RWPE2 (cell line): Measurements from ENCODE around the gene GPT2.

ENCODE experiments used
- ATAC-seq: fragments of 200-7000 bp; cut with Tn5 transposase; 3 replicates; pipeline ENCODE4 v1.9.1; 2021; ENCODE audit warnings: low read depth
- DNase-seq: peaks from one replicate; pipeline ENCODE4 v3.0.0-alpha.2; 2020; ENCODE audit warnings: low spot score
- H3K27ac ChIP-seq: fragments of 450-650 bp; 2 replicates; pipeline ENCODE4 v1.5.1; 2017; ENCODE audit warnings: mild to moderate bottlenecking; ENCODE audit not compliant: poor library complexity, severe bottlenecking
- H3K27me3 ChIP-seq: fragments of 250-450 bp; sonication (Bioruptor Pico); 2 replicates; pipeline ENCODE4 v1.5.1; 2021; ENCODE audit warnings: mild to moderate bottlenecking, moderate library complexity; ENCODE audit not compliant: insufficient read depth, poor library complexity, severe bottlenecking
- H3K36me3 ChIP-seq: fragments of 250-450 bp; sonication (Bioruptor Pico); 2 replicates; pipeline ENCODE4 v1.5.1; 2020; ENCODE audit warnings: low read depth, mild to moderate bottlenecking, moderate library complexity
- H3K4me1 ChIP-seq: fragments of 250-450 bp; sonication (Bioruptor Pico); 2 replicates; pipeline ENCODE4 v1.5.1; 2021; ENCODE audit warnings: mild to moderate bottlenecking, moderate library complexity; ENCODE audit not compliant: insufficient read depth, poor library complexity, severe bottlenecking
- H3K4me3 ChIP-seq: fragments of 250-450 bp; sonication (Bioruptor Pico); 2 replicates; pipeline ENCODE4 v1.5.1; 2021; ENCODE audit warnings: mild to moderate bottlenecking, moderate library complexity; ENCODE audit not compliant: severe bottlenecking
- H3K9me3 ChIP-seq: fragments of 250-450 bp; sonication (Bioruptor Pico); 2 replicates; pipeline ENCODE4 v1.5.1; 2021; ENCODE audit warnings: mild to moderate bottlenecking, moderate library complexity; ENCODE audit not compliant: severe bottlenecking
- CTCF ChIP-seq: fragments of 450-650 bp; IDR thresholded peaks from one replicate; pipeline ENCODE4 v1.5.1; 2017; ENCODE audit warnings: mild to moderate bottlenecking, moderate library complexity; ENCODE audit not compliant: poor library complexity, severe bottlenecking

The GPT2 gene

GRCh38 chr16:46843898-46844642, 40.1 kb upstream of the GPT2 start:
- no peaks in the 10 kb centered on the region for H3K27me3 ChIP-seq
- H3K4me1 ChIP-seq = no peaks in the 10 kb centered on the region
- no peaks in the 10 kb centered on the region for H3K9me3 ChIP-seq
- DNase-seq (no peak), ATAC-seq (no peak)
- no peak overlapping the region for H3K4me3 ChIP-seq
- H3K27ac ChIP-seq = no peak overlapping the region
- TF ChIP-seq CTCF = no peak
- no peaks in the 10 kb centered on the region for H3K36me3 ChIP-seq

GRCh38 chr16:46844771-46845170, 39.4 kb upstream of the GPT2 start:
- Histone ChIP-seq H3K9me3 (no peaks in the 10 kb centered on the region), H3K4me3 (no peak overlapping the region), H3K4me1 (no peaks in the 10 kb centered on the region), H3K27me3 (no peaks in the 10 kb centered on the region), H3K36me3 (no peaks in the 10 kb centered on the region), H3K27ac (no peak overlapping the region)
- ATAC-seq (no peak), DNase-seq (no peak)
- no peak for TF ChIP-seq CTCF

- Histone ChIP-seq H3K9me3 (no peaks in the 10 kb centered on the region), H3K4me1 (no peaks in the 10 kb centered on the region), H3K36me3 (no peaks in the 10 kb centered on the region), H3K4me3 (no peak overlapping the region), H3K27me3 (no peaks in the 10 kb centered on the region), H3K27ac (no peak overlapping the region)
- no peak for DNase-seq
- no peak for TF ChIP-seq CTCF
- ATAC-seq = no peak
Observed at GRCh38 chr16:46845952-46846351, 38.2 kb upstream of the GPT2 start.

- Histone ChIP-seq H3K27ac (no peak overlapping the region), H3K4me1 (no peaks in the 10 kb centered on the region), H3K27me3 (no peaks in the 10 kb centered on the region), H3K9me3 (no peaks in the 10 kb centered on the region), H3K4me3 (no peak overlapping the region), H3K36me3 (no peaks in the 10 kb centered on the region)
- no peak for TF ChIP-seq CTCF
- no peak for ATAC-seq
- no peak for DNase-seq
Observed at GRCh38 chr16:46848768-46849764, 35.1 kb upstream of the GPT2 start.
